SK-N-SH (cell line): ENCODE measurements around the gene EHD3. TPM values are rescaled to one million over a fixed set of nuclear protein-coding genes. Genes with fewer than 3 reads are reported as not detected.

ENCODE experiments used
- CTCF ChIA-PET: fragments of 300-600, 350-600 bp; formaldehyde crosslinking; extraction: SDS; loops from one replicate; lab custom pipeline; 2021; lab: Yijun Ruan, JAX
- POLR2A ChIA-PET: fragments of 350-600 bp; sonication (Branson Sonifier 250); formaldehyde crosslinking; extraction: SDS; loops from one replicate; lab custom pipeline; 2020; ENCODE audit warnings: antibody characterized with exemption, inconsistent platforms; lab: Yijun Ruan, JAX
- DNase-seq: peaks from one replicate; pipeline ENCODE4 v3.0.0; 2012
- H2AFZ ChIP-seq: fragments of 200-600 bp; sonication (generic); 2 replicates; pipeline ENCODE4 v1.8.1; 2016; ENCODE audit warnings: antibody characterized with exemption, mild to moderate bottlenecking, low read depth
- H3F3A ChIP-seq: fragments of 200-600 bp; sonication (generic); replicated peaks from 2 replicates; pipeline ENCODE3; 2016; ENCODE audit warnings: antibody characterized with exemption, mild to moderate bottlenecking; ENCODE audit not compliant: insufficient read depth
- H3K27ac ChIP-seq, 2 experiments: fragments of 200-500 bp in 1 of 2; fragments of 200-600 bp in 1 of 2; sonication (Bioruptor generic) in 1 of 2; sonication (generic), shearing (Covaris generic) in 1 of 2; 2 replicates each; pipeline versions ENCODE4 v1.5.1 to v1.6.1; 2014 to 2016; ENCODE audit warnings: low read depth in 2 of 2, inconsistent platforms in 1 of 2, low read length in 1 of 2, mild to moderate bottlenecking in 1 of 2, mixed read lengths in 1 of 2
- H3K27me3 ChIP-seq: fragments of 200-600 bp; sonication (generic), shearing (Covaris generic); 2 replicates; pipeline ENCODE4 v1.6.1; 2016; ENCODE audit warnings: mixed run types; ENCODE audit not compliant: insufficient read depth
- H3K36me3 ChIP-seq, 2 experiments: fragments of 200-500 bp in 1 of 2; fragments of 200-600 bp in 1 of 2; sonication (Bioruptor generic) in 1 of 2; sonication (generic) in 1 of 2; replicated peaks in 1 of 2; 2 replicates each; pipeline versions ENCODE3 to v1.5.1; 2014 to 2016; ENCODE audit warnings: low read length in 1 of 2, mild to moderate bottlenecking in 1 of 2; ENCODE audit not compliant: insufficient read depth in 2 of 2, control insufficient read depth in 1 of 2
- H3K4me1 ChIP-seq, 2 experiments: fragments of 200-500 bp in 1 of 2; fragments of 200-600 bp in 1 of 2; sonication (Bioruptor generic) in 1 of 2; sonication (generic), shearing (Covaris generic) in 1 of 2; 2 replicates each; pipeline versions ENCODE4 v1.5.1 to v1.6.1; 2014 to 2016; ENCODE audit warnings: low read depth in 1 of 2, low read length in 1 of 2, mixed run types in 1 of 2; ENCODE audit not compliant: insufficient read depth in 2 of 2, control insufficient read depth in 1 of 2
- H3K4me2 ChIP-seq: fragments of 200-600 bp; sonication (generic), shearing (Covaris generic); 2 replicates; pipeline ENCODE4 v1.6.1; 2017; ENCODE audit warnings: mixed run types
- H3K4me3 ChIP-seq, 2 experiments: fragments of 200-500 bp in 1 of 2; fragments of 200-600 bp in 1 of 2; sonication (Bioruptor generic) in 1 of 2; sonication (generic), shearing (Covaris generic) in 1 of 2; 2 replicates each; pipeline versions ENCODE4 v1.5.1 to v1.8.1; 2014 to 2016; ENCODE audit warnings: low read depth in 2 of 2, inconsistent platforms in 1 of 2, low read length in 1 of 2, mild to moderate bottlenecking in 1 of 2, mixed read lengths in 1 of 2, moderate library complexity in 1 of 2
- H3K79me2 ChIP-seq: fragments of 200-600 bp; sonication (generic); 2 replicates; pipeline ENCODE4 v1.8.1; 2017; ENCODE audit warnings: mild to moderate bottlenecking; ENCODE audit not compliant: insufficient read depth
- H3K9ac ChIP-seq: fragments of 200-600 bp; sonication (generic); 2 replicates; pipeline ENCODE4 v1.6.1; 2017; ENCODE audit warnings: mixed run types
- H3K9me2 ChIP-seq: fragments of 200-600 bp; sonication (generic); 2 replicates; pipeline ENCODE4 v1.6.1; 2017; ENCODE audit warnings: mixed run types
- H3K9me3 ChIP-seq: fragments of 200-600 bp; sonication (generic); 2 replicates; pipeline ENCODE4 v1.6.1; 2017; ENCODE audit warnings: mixed run types, mild to moderate bottlenecking, moderate library complexity
- H4K20me1 ChIP-seq: fragments of 200-600 bp; sonication (generic); 2 replicates; pipeline ENCODE4 v1.6.1; 2017; ENCODE audit warnings: mild to moderate bottlenecking, mixed run types; ENCODE audit not compliant: insufficient read depth
- EP300 ChIP-seq, 2 experiments: IDR thresholded peaks; 2 replicates each; pipeline versions ENCODE4 v1.4.0 to v1.6.1; 2012; ENCODE audit warnings: borderline replicate concordance in 1 of 2, low read depth in 1 of 2, low read length in 1 of 2
- EZH2phosphoT487 ChIP-seq: fragments of 200-600 bp; sonication (generic); IDR thresholded peaks from 2 replicates; pipeline ENCODE4 v1.6.1; 2017; ENCODE audit warnings: low read depth, mixed run types, mild to moderate bottlenecking, antibody characterized with exemption, moderate library complexity, borderline replicate concordance
- FOXM1 ChIP-seq: IDR thresholded peaks from 2 replicates; pipeline ENCODE4 v1.4.0; 2012; ENCODE audit warnings: low read depth, mild to moderate bottlenecking
- GABPA ChIP-seq: IDR thresholded peaks from 2 replicates; pipeline ENCODE4 v1.4.0; 2012; ENCODE audit warnings: low read depth, mild to moderate bottlenecking
- MEF2A ChIP-seq: IDR thresholded peaks from 2 replicates; pipeline ENCODE4 v1.4.0; 2012; ENCODE audit warnings: low read depth, borderline replicate concordance
- MXI1 ChIP-seq: IDR thresholded peaks from 2 replicates; pipeline ENCODE4 v1.6.1; 2012; ENCODE audit warnings: mild to moderate bottlenecking, low read depth, low read length, improper control_type of control experiment
- NRF1 ChIP-seq: IDR thresholded peaks from 2 replicates; pipeline ENCODE4 v1.6.1; 2012; ENCODE audit warnings: low read depth, mild to moderate bottlenecking, low read length
- RFX5 ChIP-seq: IDR thresholded peaks from 2 replicates; pipeline ENCODE4 v1.6.1; 2012; ENCODE audit warnings: mild to moderate bottlenecking, improper control_type of control experiment, low read length
- RXRA ChIP-seq: IDR thresholded peaks from 2 replicates; pipeline ENCODE4 v1.4.0; 2012; ENCODE audit warnings: low read depth, mild to moderate bottlenecking, borderline replicate concordance
- SIN3A ChIP-seq: IDR thresholded peaks from 2 replicates; pipeline ENCODE4 v1.6.1; 2012; ENCODE audit warnings: low read depth, mild to moderate bottlenecking, low read length, moderate library complexity, borderline replicate concordance
- TAF1 ChIP-seq: IDR thresholded peaks from 2 replicates; pipeline ENCODE4 v1.6.1; 2012; ENCODE audit warnings: low read depth, mild to moderate bottlenecking, low read length, moderate library complexity, borderline replicate concordance
- WGBS: methylation state at CpG from one replicate; pipeline ENCODE4 v1.1.6; 2017; ENCODE audit warnings: low lambda C conversion rate; 5-methylcytosine and 5-hydroxymethylcytosine counted together
- polyA plus RNA-seq, 3 experiments: library from polyadenylated mRNA; depleted of rRNA; stranded (reverse); fragments of >200 nt; gene quantifications; 2 replicates each; pipeline ENCODE4 v1.2.3, GENCODE V29; 2012
- TF ChIP-seq, protein P1 (sequence below): IDR thresholded peaks from 2 replicates; pipeline ENCODE4 v1.6.1; 2012; ENCODE audit warnings: mild to moderate bottlenecking, low read depth, low read length, moderate library complexity
- TF ChIP-seq, protein P2 (sequence below): IDR thresholded peaks from 2 replicates; pipeline ENCODE4 v1.4.0; 2012; ENCODE audit warnings: low read depth
- TF ChIP-seq, protein P3 (sequence below): IDR thresholded peaks from 2 replicates; pipeline ENCODE4; 2012
- TF ChIP-seq, protein P4 (sequence below): IDR thresholded peaks from 2 replicates; pipeline ENCODE4 v1.4.0; 2012; ENCODE audit warnings: low read depth, borderline replicate concordance
- TF ChIP-seq, protein P5 (sequence below): IDR thresholded peaks from 2 replicates; pipeline ENCODE4 v1.4.0; 2012; ENCODE audit warnings: low read depth, borderline replicate concordance

Gene EHD3
- polyA plus RNA-seq, 1 of the 3 experiments (the other 2 are of a cell fraction): 45.4 TPM

DNA sequence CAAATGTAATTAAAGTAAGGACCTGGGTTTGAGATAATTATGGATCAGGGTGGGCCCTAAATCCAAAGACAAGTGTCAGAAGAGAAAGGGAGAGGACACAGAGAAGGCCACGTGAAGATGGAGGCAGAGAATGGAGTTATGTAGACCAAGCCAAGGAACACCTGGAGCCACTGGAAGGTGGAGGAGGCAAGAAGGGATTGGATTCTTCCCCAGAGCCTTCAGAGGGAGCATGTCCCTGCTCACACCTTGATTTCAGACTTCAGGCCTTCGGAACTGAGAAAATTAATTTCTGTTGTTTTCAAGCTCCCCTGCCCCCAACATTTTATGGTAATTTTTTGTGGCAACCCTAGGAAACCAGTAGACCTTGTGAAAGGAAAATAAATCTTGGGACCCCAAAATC, 36.3 kb upstream of the EHD3 start (continued):
- TF ChIP-seq, protein P1, sequence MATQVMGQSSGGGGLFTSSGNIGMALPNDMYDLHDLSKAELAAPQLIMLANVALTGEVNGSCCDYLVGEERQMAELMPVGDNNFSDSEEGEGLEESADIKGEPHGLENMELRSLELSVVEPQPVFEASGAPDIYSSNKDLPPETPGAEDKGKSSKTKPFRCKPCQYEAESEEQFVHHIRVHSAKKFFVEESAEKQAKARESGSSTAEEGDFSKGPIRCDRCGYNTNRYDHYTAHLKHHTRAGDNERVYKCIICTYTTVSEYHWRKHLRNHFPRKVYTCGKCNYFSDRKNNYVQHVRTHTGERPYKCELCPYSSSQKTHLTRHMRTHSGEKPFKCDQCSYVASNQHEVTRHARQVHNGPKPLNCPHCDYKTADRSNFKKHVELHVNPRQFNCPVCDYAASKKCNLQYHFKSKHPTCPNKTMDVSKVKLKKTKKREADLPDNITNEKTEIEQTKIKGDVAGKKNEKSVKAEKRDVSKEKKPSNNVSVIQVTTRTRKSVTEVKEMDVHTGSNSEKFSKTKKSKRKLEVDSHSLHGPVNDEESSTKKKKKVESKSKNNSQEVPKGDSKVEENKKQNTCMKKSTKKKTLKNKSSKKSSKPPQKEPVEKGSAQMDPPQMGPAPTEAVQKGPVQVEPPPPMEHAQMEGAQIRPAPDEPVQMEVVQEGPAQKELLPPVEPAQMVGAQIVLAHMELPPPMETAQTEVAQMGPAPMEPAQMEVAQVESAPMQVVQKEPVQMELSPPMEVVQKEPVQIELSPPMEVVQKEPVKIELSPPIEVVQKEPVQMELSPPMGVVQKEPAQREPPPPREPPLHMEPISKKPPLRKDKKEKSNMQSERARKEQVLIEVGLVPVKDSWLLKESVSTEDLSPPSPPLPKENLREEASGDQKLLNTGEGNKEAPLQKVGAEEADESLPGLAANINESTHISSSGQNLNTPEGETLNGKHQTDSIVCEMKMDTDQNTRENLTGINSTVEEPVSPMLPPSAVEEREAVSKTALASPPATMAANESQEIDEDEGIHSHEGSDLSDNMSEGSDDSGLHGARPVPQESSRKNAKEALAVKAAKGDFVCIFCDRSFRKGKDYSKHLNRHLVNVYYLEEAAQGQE: no peak
- TF ChIP-seq MEF2A: no peak
- TF ChIP-seq, protein P2, sequence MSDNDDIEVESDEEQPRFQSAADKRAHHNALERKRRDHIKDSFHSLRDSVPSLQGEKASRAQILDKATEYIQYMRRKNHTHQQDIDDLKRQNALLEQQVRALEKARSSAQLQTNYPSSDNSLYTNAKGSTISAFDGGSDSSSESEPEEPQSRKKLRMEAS: no peak
- TF ChIP-seq RXRA: no peak

DNA sequence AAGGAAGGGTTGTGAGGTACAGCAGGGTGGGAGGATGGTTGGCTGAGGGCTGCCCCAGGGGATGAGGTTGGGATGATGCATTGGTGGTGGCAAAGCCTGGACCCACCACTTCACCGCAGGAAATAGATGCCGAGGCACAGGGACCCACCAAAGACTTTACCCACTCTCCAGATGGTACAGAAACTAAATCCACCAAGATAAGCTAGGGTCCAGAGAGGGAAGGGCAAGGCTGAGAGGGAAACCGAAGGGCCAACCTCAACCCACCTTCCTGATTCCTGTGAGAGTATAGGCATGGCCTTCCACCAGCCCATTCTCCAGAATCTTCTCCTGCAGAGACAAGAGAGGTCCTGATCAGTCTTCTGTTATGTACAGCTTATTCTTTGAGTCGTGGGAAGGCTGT, 34.7 kb upstream of the EHD3 start:
- Histone ChIP-seq H3K36me3 (no peaks in the 10 kb centered on the region), H3K4me1 (no peaks in the 10 kb centered on the region; a peak in 1 of 4 replicates), H2AFZ (no peak overlapping the region), H3K4me3 (no peak overlapping the region), H3K79me2 (no peaks in the 10 kb centered on the region), H3K27ac (no peak overlapping the region), H3K27me3 (peaks cover 5% of the 10 kb centered on the region; the same call in 1 of the 2 replicates), H3F3A (no peaks in the 10 kb centered on the region), H3K9ac (no peak overlapping the region), H3K9me2 (no peaks in the 10 kb centered on the region), H3K4me2 (no peak overlapping the region), H3K9me3 (no peaks in the 10 kb centered on the region), H4K20me1 (no peaks in the 10 kb centered on the region)
- ChIA-PET CTCF (interaction anchor here (1.0 to 1.5 kb wide), 3 partner anchors 17 to 960 kb away, joined by 3 to 4 read pairs (median 4); no protein-coding TSS in a partner anchor), POLR2A (no interaction called here)
- no peak for DNase-seq
- WGBS: 41% methylated on average over 4 of the region's 4 CpGs
- TF ChIP-seq FOXM1 (no peak), TAF1 (no peak), MXI1 (no peak)
- TF ChIP-seq, protein P3, sequence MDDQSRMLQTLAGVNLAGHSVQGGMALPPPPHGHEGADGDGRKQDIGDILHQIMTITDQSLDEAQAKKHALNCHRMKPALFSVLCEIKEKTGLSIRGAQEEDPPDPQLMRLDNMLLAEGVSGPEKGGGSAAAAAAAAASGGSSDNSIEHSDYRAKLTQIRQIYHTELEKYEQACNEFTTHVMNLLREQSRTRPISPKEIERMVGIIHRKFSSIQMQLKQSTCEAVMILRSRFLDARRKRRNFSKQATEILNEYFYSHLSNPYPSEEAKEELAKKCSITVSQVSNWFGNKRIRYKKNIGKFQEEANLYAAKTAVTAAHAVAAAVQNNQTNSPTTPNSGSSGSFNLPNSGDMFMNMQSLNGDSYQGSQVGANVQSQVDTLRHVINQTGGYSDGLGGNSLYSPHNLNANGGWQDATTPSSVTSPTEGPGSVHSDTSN: no peak
- TF ChIP-seq, protein P4, sequence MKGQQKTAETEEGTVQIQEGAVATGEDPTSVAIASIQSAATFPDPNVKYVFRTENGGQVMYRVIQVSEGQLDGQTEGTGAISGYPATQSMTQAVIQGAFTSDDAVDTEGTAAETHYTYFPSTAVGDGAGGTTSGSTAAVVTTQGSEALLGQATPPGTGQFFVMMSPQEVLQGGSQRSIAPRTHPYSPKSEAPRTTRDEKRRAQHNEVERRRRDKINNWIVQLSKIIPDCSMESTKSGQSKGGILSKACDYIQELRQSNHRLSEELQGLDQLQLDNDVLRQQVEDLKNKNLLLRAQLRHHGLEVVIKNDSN: no peak

DNA sequence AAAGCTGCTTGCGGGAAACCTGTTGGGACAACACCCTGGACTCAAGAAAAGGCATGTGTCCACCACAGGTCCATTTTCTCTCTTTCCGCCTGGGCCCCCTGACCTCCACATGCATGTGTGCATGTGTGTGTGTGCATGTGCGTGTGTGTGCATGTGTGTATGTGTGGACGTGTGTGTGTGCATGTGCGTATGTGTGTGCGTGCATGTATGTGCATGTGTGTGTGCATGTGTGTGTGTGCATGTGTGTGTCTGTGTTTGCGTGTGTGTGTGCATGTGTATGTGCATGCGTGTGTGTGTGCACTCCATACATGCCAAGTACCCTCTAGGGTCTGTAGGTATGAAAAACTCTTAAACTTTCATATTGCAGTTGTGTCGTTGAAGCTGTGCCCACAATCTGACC, 33.0 kb upstream of the EHD3 start:
- DNase-seq: no peak
- Histone ChIP-seq H3K36me3 (no peaks in the 10 kb centered on the region), H3K4me1 (no peaks in the 10 kb centered on the region; a peak in 1 of 4 replicates), H3K27me3 (peaks cover 5% of the 10 kb centered on the region; the same call in 1 of the 2 replicates), H3K9me2 (no peaks in the 10 kb centered on the region), H2AFZ (no peak overlapping the region), H3K9me3 (no peaks in the 10 kb centered on the region), H3K79me2 (no peaks in the 10 kb centered on the region), H3K4me2 (no peak overlapping the region), H3F3A (no peaks in the 10 kb centered on the region), H3K27ac (no peak overlapping the region), H4K20me1 (no peaks in the 10 kb centered on the region), H3K4me3 (no peak overlapping the region), H3K9ac (no peak overlapping the region)
- ChIA-PET POLR2A (interaction anchor here (0.6 kb wide), 1 partner anchor 117 kb away, joined by 3 read pairs; no protein-coding TSS in a partner anchor), CTCF (interaction anchor here (0.9 to 2.5 kb wide), 5 partner anchors 31 to 339 kb away, joined by 3 to 8 read pairs (median 4); partner anchors contain the start of gene EHD3)
- 56% methylated on average over 7 of the region's 9 CpGs for WGBS
- TF ChIP-seq NRF1: no peak
- TF ChIP-seq, protein P4: no peak
- TF ChIP-seq EP300 (IDR thresholded peaks at IDR 0.05; ENCODE audit: borderline replicate concordance in 1 of 2, low read depth in 1 of 2, low read length in 1 of 2): no peak
- no peak for TF ChIP-seq MEF2A
- TF ChIP-seq FOXM1: no peak
- no peak for TF ChIP-seq EZH2phosphoT487
- TF ChIP-seq GABPA: no peak
- TF ChIP-seq, protein P5, sequence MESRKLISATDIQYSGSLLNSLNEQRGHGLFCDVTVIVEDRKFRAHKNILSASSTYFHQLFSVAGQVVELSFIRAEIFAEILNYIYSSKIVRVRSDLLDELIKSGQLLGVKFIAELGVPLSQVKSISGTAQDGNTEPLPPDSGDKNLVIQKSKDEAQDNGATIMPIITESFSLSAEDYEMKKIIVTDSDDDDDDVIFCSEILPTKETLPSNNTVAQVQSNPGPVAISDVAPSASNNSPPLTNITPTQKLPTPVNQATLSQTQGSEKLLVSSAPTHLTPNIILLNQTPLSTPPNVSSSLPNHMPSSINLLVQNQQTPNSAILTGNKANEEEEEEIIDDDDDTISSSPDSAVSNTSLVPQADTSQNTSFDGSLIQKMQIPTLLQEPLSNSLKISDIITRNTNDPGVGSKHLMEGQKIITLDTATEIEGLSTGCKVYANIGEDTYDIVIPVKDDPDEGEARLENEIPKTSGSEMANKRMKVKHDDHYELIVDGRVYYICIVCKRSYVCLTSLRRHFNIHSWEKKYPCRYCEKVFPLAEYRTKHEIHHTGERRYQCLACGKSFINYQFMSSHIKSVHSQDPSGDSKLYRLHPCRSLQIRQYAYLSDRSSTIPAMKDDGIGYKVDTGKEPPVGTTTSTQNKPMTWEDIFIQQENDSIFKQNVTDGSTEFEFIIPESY: no peak
- no peak for TF ChIP-seq RFX5
- no peak for TF ChIP-seq SIN3A
